GM18861 (cell line): ENCODE measurements around the gene SLC44A5.
"Not testable (repeated sequence)": the region's sequence is repeated elsewhere in the genome, so short reads cannot be mapped to it uniquely, and the experiment has no call there.

Source experiments
- ATAC-seq: cut with Tn5 transposase; IDR thresholded peaks from one replicate; pipeline ENCODE4 v1.9.1; 2021; ENCODE audit not compliant: unreplicated experiment

SLC44A5 gene

DNA sequence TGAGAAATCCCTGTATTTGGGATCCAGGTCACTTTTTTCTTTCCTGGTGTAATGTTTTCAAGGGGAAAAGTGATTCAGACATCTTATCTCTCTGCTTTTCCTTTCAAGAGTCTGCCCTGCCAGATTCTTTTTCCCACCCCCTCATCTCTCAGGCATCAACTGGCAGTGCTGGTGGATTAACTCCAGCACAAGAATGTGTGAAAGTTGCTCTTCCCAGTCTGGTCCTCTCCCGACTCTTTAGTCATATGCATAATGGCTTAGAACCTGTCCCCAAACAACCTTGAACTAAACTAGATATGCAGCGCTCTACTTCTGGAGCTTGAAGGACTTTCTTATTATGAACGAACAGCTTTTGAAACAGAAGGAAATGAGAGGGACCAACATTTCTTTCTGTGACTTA, 88.5 kb downstream of the SLC44A5 start:
- no peak for ATAC-seq

DNA sequence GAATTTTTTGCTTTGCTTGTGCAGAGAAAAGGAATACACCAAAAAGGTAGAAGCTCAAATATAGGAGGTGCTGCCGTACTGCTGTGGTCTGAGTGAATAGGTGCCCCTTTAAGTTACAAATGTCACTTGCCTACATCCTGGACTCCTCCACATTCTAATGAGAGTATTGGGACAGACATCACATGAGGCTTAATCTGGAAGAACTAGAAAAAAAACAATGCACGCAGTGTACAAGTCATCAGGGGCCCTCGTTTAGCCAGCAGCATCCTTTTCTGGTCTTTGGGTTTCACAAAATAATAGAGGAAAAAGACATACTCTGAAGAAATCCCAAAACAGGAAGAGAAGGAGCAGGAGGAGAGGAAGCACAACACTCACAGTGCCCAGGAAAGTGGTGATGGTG, 89.3 kb downstream of the SLC44A5 start:
- ATAC-seq = no peak

DNA sequence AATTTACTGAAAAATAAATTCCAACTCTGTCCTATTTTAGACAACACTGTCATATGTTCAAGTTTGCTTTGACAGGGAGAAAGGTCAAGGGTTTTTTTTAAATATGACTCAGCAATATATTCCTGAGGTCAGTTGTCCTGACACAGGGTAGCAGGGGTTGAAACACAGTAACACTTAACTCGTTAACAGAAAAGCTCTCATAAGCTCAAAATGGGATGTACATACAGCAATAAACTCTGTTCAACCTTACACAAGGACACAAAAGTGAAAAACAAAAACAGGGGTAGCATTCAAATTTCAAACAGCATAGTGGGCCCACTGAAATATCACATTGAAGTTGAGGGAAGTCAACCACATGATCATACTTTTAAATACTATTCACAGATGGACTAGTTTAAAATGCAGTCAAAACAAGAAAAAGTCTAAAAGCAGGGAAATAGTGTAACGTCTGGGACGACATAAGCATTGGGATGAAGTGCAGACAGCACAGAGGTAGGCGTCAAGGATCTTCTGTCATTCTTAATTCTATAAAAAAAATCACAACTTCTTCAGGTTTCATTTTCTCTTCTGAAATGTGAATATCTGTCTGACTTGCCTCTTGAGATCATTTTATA, 89.9 kb downstream of the SLC44A5 start:
- no peak for ATAC-seq

DNA sequence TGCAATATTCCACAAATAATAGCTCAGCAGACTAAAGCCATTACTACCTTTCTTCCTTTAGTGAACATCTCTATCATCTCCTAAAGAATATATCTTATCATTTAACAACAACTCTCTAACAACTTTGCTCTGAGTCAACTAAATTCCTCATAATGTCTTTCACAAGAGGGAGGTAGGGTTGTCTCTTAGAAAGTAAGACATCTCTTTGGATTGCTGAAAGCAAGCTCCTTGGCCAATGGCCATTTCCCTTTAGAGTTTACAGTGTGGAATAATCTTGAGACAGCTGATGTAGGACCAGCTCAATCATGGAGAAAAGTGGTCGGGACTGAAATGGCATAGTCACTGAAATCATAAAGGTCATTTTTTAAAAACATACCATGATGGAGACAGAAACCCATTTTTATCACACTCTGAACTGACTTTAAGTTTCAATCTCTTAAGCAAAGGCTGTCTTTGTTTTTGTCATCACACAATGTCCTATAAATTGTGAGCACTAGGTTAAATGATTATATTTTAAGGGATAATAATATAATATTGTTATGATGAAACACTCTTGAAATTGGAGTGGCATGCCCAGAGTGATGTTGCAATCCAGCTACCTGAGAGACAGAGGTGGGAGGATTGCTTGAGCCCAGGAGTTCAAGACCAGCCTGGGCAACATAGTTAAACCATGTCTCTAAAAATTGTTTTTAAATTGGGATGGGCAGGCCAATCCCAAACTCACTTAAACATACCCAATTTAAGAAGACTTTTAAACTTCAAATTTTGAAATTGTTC, 91.1 kb downstream of the SLC44A5 start:
- ATAC-seq = no peak

DNA sequence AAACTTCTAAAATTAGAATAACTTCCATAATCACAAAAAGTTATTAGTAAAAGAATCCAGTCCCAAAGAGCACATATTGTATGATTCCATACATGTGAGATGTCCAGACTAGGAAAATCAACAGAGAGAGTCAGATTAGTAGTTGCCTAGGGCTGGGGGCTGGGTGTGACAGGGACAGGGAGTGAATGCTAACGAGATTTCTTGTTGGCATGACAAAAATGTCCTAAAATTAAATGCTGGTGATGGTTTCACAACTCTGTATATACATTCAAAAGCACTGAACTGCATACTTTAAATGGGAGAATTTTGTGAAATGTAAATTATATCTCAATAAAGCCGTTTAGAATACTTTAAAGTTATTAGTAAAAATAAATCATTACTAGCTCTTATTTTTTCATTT, 92.2 kb downstream of the SLC44A5 start:
- ATAC-seq = no peak

DNA sequence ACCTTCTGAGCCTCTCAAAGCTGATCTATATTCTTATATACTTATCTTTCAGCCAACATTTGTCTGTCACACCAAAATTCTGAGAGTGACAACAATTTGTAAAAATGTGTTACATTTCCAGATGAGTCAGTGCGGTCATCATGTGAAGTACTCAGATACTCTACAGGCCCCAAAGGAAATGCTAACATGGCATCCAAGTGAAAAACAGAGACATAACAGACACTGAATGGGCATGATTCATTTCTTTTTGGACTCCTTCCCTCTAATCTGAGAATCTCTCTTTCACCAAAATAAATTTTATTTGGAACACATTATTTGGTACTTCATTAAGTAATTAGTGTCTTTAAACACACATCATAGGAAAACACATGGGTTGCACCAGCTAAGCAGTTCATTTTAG, 96.6 kb downstream of the SLC44A5 start:
- ATAC-seq = no peak

DNA sequence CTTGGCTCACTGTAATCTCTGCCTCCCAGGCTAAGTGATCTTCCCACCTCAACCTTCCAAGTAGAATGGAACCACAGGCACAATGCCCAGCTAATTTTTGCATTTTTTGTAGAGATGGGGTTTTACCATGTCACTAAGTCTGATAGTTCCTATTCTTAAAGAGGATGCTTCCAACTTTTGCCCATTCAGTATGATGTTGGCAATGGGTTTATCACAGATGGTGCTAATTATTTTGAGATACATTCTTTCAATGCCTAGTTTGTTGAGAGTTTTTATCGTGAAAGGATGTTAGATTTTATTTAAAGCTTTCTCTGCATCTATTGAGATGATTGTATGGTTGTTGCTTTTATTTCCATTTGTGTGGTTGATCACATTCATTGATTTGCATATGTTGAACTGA, 103.9 kb downstream of the SLC44A5 start:
- no peak for ATAC-seq

DNA sequence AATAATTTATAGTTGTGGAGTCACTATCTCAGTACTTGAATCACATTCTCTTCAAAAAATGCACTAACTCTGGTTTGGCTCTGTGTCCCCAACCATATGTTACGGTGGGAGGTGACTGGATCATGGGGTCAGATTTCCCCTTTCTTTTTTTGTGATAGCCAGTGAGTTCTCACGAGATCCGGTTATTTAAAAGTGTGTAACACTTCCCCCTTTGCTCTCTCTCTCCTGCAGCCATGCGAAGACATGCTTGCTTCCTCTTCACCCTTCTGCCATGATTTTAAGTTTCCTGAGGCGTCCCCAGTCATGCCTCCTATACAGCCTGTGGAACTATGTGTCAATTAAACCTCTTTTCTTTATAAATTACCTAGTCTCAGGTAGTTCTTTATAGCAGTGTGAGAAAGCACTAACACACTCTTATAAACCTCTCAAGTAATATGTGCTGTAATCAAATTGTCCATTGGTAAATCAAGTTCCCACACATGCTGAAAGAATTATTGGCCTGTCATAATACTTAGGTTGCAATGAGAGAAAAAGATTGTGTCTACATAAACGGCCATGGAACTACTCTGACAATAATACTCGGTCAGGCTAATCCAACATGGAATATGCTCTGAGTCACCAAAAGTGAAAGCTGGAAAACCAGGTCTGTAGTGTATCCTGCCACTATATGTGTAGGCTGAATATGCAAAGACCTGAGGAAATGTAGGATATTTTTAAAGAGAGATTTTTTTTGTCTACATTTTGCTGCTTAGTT, 107.5 kb downstream of the SLC44A5 start:
- ATAC-seq = no peak

DNA sequence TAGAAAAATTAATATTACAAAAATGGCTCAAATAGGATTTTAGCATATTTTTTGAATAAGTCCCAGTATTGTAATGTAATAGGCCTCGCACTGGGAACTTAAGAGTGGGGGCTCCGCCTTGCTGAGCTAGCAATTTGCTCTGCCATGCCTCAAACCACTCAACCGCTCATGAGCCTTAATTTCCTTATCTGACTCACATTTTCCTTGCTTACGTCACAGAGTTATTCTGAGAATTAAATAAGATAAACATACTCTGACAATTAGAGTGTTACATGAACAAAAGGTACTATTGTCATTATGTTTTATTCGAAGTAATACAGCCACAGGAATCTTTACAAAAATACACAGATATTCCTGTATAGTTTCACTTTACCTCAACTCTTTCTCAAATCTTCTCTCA, 108.1 kb downstream of the SLC44A5 start:
- ATAC-seq = no peak

DNA sequence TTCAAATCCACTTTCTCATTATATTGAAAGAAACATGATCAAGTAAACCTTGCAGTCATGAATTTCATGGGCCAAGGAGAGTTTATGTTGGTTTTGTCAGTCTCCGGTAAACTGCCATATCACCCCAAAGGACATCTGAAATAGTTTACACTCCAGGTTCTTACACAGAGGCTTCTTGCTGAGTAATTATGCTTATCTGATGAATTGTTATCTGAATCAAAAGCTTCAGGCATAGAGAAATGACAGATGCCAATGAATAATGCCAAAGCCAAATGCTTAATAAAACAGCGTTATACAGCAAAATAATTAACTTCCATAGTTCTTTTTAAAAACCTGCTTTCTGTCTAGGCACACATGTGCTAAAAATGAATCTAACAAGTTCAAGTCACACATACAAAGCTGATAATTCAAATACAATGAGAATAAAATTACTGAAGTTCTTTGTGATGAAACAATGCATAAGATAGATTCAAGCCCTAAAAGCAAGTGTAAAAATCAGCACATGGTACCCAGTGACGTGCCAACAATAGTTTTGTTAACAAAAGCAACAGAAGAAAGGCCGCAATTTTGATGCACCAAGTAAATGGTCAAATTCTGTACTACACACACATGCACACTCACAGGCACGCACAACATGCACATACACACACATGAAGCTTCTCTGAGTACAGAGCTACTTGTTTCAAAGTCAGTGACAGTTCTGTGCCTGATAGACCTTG, 109.2 kb downstream of the SLC44A5 start:
- ATAC-seq = no peak

DNA sequence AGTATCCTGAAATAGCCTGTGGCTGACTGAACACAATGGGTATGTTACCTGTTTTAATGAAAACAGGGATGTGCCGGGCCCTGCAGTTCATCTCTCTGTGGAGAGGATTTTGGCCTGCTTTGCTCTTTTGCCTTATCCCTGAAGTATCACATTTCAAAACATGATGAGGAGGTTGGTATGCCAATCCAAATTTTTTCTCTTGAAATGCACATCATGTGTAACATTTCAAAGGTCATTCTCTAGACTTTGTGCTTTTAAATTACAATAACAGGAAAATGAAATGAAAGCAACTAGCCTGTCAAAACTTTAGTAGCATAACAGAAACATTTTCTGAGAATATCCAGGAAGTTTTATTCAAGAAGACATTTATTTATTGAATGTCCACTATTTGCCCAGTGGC, 118.9 kb downstream of the SLC44A5 start:
- no peak for ATAC-seq

DNA sequence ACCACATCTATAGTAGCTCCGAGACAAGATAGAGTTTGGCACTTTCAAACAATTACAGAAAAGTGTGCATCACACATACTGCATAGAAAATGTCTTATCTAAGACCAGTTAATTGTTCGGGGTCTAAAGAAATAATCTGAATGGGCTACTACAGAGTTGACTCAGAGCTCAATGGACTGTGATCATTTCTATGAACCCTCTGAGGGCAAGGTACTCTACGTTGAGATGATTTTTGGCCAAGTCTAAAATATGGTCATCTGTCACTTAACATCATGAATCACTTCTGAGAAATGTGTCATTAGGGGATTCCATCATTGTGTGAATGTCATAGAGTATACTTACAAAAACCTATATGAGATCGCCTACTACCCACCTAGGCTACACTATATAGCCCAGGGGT, 123.5 kb downstream of the SLC44A5 start:
- ATAC-seq = no peak

DNA sequence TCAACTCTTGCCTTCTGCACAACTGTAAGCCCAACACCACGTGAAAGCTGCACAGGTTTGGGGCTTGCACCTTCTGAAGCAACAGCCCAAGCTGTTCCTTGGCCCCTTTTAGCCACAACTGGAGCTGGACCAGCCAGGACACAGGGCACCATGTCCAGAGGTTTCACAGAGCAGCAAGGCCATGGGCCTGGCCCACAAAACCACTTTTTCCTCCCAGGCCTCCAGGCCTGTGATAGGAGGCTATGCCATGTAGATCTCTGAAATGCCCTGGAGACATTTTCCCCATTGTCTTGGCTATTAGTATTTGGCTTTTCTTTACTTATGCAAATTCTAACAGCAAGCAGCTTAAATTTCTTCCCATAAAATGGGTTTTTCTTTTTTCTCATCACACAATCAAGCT, 126.1 kb downstream of the SLC44A5 start:
- ATAC-seq = no peak

DNA sequence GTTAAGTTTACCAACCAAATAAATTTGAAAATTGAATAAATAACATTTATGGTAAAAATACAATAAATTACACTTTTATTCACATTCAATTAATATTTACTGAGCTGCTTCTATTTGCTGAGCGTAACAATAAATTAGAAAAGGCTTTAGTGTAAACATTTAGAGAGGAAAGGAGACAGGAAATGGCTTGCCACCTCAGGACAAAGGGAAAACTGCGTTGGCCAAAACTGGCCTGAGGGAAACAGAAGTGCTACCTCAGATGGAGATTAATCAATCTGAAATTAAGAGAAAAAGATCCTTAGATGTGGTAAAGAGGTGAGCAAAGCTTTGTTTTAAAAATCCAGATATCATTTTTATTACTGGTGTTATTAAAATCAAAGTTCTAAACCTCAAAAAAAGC, 128.0 kb downstream of the SLC44A5 start:
- no peak for ATAC-seq

DNA sequence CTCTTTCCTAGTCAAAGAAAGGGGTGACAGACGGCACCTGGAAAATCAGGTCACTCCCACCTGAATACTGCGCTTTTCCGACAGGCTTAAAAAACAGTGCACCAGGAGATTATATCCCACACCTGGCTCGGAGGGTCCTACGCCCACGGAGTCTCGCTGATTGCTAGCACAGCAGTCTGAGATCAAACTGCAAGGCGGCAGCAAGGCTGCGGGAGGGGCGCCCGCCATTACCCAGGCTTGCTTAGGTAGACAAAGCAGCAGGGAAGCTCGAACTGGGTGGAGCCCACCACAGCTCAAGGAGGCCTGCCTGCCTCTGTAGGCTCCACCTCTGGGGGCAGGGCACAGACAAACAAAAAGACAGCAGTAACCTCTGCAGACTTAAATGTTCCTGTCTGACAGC, 134.4 kb downstream of the SLC44A5 start:
- ATAC-seq = not testable (repeated sequence)

DNA sequence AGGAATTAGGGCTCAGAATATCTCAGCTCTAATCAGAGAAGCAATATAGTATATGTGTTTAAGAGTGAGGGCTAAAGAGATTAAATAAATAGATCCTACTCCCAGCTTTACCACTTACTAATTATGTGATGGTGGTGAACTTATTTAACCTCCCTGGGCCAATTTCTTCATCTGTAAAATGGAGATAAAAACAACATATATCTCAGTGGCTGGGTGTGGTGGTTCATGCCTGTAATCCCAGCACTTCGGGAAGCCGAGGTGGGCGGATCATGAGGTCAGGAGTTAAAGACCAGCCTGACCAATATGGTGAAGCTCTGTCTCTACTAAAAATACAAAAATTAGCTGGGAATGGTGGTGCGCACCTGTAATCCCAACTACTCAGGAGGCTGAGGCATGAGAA, 135.2 kb downstream of the SLC44A5 start:
- no peak for ATAC-seq

DNA sequence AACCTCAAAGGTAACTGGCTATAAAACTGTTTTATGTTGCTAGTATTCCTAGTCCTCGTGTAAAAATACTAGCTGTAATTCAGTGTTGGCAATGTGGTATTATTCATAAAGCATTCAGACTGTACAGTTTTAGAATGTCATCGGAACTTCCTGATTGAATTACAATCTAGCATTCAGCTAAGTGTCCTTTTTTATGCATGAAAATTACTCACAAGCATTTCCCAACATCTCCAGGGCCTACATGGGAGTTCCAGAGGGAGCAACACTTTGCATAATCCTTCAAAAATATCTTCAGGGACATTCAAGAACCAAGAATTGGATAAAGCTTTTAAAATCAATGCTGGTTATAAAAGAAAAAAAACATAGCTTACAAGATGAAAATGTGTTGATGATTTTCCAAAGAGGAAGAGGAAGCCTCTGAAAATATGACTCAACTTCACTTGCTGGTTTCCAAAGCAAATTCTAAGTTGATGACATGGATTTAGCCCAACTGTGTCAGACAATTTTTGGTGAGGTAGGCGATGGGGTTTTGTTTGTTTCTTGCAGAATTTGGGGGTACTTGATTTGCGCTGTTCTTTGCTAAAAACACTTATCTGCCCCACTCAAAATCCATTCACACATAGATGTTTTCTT, 137.8 kb downstream of the SLC44A5 start:
- ATAC-seq = no peak

DNA sequence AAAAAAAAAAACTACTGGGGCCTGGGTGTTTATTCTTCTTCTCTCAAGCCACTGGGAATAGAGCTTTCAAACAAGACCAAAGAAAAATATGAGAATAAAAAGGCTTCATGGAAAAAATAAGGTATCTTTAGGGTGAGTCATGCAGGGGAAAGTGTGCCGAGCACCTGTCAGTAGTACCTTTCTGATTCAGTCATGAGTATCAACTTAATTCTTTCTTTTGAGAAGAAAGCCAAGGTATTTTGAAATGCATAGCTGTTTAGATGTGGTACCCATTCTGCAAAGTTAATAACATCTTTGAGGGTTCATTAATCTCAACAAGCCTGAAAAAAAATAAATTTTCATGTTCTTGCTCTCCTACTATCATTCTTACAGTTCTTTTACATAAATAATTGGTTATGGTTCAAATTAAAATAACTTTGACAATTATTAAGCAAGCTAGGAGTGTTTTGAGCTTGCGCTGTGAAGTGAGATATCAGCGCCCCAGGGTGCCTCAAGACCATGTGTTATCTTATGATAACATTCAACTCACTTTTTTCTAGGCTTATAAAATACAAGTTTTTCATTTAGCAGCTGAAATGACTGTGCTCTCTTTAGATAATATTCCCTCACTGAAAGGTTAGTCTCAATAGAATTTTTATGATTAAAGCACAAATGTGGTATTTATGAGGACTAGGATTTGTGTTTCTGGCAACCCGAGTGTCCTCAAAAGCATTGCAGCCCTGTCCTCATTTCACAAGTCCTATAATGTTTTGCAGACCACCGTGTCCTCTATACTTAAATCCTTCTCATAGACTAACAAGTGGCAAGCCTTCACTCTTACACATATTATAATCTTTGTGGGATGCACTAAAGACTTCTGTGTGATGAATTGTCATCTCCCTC, 138.6 kb downstream of the SLC44A5 start:
- ATAC-seq = no peak

DNA sequence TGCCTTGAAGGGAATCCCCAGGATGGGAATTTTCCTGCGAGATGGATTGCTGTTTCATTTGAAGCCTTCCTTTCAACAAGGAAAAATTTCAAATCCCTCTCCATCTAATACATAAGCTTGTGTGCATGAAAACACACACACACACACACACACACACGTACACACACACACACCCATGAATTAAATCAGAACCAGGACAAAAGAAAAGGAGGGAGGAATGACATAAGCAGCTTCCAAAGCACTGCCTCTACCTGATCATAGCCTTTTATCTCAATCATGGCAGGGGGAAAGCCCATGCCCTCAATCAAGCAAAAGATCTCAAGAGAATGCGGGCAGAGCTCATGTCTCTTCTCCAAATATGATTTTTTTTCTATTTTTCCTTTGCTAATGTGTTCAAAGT, 139.7 kb downstream of the SLC44A5 start:
- ATAC-seq = no peak

DNA sequence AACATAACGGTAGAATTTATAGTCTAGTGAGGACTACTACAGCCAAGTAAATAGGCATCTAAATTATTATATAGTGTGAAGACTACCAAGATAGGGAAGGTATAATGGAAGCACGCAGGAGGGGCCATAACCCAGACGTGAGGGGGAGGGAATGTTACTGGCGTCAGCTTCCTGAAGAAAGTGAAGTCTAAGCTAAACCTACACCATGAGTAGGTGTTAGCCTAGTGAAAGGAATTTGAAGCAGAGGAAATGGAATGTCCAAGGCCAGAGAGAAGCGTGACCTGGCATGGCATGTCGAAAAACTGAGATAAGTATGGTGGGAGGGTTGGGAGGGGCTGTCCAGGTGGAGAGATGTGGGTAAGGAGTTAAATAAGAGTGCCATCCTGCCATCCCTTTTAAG, 140.5 kb downstream of the SLC44A5 start:
- ATAC-seq = no peak
